T-helper 22 cell (primary cell): ENCODE results near the gene GPC6.
"Not testable (repeated sequence)": the region's sequence is repeated elsewhere in the genome, so short reads cannot be mapped to it uniquely, and the experiment has no call there.

Experiments
- DNase-seq: peaks from one replicate; pipeline ENCODE4 v3.0.0-alpha.2; 2020; ENCODE audit warnings: low read depth

The GPC6 gene

DNA sequence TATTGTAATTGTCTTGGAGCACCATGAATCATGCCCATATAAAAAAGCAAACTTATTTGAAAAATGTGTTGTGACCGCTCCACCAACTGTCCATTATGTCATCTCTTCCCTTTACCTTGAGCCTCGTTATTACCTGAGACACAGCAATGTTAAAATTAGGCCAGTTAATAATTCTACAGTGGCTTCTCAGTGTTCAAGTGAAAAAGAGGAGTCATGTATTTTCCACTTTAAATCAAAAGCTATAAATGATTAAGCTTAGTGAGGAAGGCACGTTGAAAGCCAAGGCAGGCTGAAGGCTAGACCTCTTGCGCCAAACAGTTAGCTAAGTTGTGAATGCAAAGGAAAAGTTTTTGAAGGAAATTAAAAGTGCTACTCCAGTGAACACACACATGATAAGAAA lies 210.5 kb downstream of the GPC6 start:
- no peak for DNase-seq

DNA sequence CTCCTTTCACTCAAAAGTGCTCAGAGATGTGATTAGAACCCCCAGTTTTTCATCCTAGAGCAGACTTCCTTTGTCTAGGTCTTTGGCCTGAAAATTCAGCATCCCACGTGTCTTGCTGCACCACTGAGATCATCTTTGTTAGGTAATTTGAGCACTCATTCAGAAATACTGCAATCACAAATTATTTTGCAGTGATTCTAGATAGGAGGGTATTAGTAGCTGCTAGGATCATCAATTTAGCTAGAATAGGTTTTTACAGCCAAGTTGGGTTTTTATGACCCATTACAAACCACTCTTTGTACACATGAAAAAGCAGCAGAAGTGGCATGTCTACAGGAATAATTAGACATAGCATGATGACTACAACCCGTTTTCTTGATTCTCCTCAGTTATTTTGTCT lies 219.6 kb downstream of the GPC6 start:
- DNase-seq: no peak

DNA sequence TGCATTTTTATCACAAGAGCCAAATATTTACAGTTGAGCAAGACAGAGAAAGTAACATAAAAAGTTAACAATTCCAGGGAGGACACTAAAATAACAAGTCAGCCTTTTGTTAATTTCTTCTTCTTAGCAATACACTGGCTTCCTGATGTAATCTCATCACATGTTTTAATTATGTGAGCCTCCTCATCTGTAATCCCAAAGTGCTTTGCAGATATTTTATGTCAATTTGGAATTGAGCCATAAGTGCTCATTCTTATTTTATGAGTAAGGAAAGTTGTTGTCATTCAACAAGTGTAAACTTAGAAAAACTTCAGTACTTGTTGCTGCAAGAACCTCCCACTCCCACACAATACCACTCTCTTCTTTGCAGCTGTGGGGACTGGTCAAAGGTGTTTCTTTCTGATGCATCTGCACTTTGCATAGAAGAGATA lies 223.6 kb downstream of the GPC6 start:
- DNase-seq: no peak

DNA sequence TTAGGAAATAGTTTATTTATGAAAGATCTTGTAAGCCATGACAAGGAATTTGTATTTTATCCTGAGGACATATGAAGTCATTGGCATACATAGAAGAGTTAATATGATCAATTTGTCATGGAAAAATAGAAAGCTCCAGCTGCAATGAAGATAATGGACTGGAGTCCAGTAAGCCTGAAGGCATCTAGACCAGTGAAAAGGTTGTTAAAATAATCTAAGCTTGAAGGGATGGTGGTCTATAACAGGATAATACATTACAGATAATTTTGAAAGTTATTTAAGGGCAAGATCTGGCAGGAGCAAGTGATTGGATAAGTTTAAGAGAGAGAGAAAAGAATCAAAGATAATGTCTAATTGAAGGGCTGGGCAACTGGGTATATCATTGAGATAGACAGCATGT lies 224.2 kb downstream of the GPC6 start:
- DNase-seq: no peak

- not testable (repeated sequence) for DNase-seq
Observed at GRCh38 chr13:93454676-93455235, 228.1 kb downstream of the GPC6 start.

- DNase-seq: no peak
Observed at GRCh38 chr13:93455861-93456260, 229.3 kb downstream of the GPC6 start.

DNA sequence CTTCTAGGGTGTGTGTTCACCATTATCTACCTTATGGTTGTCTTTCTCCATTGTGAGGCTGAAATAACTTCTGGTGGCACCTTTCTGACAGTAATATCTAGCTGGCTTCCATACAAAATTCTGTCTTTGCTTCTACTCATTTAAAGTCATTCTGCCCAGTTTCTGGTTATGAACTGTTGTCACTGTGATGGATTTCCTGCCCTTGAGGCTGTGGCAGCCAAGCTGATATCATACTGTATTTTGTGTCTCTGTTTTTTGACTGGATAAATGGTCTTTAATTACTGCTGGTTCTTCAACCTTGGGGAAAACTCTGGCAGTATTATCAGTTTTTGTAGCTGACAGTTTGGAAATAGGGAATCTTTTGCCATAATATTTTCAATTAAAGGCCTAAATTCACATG lies 233.4 kb downstream of the GPC6 start:
- DNase-seq: no peak

- no peak for DNase-seq
Observed at GRCh38 chr13:93462151-93462550, 235.5 kb downstream of the GPC6 start.

- DNase-seq: no peak
Observed at GRCh38 chr13:93466502-93467036, 240.0 kb downstream of the GPC6 start.

- DNase-seq: no peak
Observed at GRCh38 chr13:93467175-93467574, 240.6 kb downstream of the GPC6 start.

DNA sequence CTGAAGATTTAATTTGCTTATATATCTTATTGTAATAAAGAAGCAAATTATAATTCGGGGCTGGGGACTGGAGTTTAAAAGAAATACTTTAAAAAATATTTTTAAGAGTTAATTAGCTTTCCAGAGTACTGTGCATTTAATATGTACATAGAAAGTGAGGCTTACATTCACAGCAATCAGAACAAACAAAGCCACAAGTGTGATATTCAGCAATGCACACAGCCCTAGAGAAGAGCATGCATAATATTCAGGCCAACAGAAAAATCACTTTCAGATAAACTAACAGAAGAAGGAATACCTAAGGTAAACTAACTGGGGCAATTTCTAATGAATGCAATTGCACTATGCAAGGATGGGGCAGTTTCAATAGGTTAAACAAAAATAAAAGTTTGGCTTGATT lies 241.8 kb downstream of the GPC6 start:
- no peak for DNase-seq

- no peak for DNase-seq
Observed at GRCh38 chr13:93472296-93472695, 245.7 kb downstream of the GPC6 start.

- DNase-seq: no peak
Observed at GRCh38 chr13:93472814-93473296, 246.2 kb downstream of the GPC6 start.

DNA sequence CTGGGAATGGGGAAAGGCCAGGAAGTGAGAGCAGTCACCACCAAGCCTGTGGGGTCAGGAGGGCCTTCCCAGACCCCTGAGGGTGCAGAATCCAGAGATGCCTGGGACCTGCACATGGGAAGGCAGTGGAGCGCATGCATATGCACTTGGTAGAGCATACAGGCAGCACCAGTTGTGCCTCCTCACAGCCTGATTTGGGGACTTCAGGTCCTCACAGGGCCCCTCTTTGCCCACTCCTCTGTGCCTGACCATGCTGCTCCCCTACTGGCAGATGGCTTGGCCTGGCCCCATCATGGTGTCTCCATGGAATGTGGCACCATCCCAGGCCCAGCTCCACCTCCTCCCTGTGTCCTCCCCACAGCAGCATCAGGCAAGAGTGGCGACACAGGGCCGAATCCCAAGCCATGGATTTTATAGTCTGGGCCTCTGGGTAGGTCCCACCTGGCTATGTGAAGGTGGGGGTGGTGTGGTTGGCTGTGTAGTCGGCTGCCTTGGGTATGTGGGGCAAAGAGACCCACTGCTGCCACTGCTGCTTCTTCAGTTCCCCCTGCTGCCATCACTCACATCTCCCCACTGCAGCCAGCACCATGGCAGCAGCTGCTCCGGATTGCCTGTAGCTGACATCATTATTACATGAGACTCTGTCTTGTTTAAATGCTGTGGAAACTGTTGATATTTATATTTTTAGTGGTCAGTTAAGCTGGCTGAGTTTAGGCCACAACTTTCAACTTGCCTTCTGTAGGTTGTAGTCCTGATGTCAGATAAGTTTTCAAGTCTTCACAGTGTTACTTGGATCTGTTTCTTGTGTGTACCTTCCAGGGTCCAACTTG lies 247.0 kb downstream of the GPC6 start:
- DNase-seq: no peak

GRCh38 chr13:93476175-93476574 lies 249.6 kb downstream of the GPC6 start:
- no peak for DNase-seq

GRCh38 chr13:93477238-93477637 lies 250.6 kb downstream of the GPC6 start:
- no peak for DNase-seq

- no peak for DNase-seq
Observed at GRCh38 chr13:93480553-93481106, 254.0 kb downstream of the GPC6 start.

DNA sequence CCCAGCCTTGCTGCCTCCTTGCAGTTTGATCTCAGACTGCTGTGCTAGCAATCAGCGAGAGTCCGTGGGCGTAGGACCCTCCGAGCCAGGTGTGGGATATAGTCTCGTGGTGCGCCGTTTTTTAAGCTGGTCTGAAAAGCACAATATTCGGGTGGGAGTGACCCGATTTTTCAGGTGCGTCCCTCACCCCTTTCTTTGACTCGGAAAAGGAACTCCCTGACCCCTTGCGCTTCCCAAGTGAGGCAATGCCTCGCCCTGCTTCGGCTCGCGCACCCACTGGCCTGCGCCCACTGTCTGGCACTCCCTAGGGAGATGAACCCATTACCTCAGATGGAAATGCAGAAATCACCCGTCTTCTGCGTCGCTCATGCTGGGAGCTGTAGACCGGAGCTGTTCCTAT lies 269.5 kb downstream of the GPC6 start:
- not testable (repeated sequence) for DNase-seq

DNA sequence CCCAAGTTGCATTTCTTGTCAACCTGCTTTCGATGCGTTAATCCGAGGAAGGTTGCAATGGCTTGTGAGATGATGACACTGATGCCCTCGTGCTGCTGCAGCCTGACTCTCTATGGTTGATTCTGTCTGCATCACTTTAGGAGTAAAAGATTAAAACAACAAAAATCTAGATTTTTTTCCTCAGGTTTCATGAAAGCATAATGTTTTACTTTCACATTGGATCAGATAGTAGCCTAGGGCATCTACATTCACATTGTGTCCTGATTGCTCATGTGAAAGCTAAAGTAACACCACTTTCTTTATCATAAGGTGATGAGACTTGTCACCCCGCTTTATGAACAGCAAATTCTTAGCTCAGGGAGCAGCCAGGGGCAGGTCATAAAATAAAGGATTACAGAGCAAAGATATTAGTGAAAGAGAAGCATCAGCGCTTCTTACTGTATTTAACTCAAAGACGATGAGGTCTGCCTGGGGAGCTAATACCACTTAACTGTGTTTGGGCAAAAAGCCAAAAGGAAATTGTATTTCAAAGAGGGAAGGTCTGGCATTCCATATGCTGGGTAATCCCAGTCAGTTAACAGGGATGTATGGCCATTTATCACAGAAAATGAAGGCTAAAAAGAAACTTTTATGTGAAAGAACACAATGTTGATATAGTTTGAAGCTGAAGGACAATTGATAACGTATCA lies 270.5 kb downstream of the GPC6 start:
- no peak for DNase-seq

GRCh38 chr13:93499991-93500390 lies 273.4 kb downstream of the GPC6 start:
- no peak for DNase-seq

GRCh38 chr13:93502071-93502470 lies 275.5 kb downstream of the GPC6 start:
- DNase-seq: no peak

GRCh38 chr13:93502987-93503615 lies 276.5 kb downstream of the GPC6 start:
- DNase-seq: no peak
